T-cell (primary cell): ENCODE measurements around the gene MCOLN2. TPM values are rescaled to one million over a fixed set of nuclear protein-coding genes. Genes with fewer than 3 reads are reported as not detected.
A peak's percentile ranks its signal among the peaks of the same experiment; 100 is the strongest.

Experiments used
- ATAC-seq, 4 experiments: fragments of 200-7000 bp in 3 of 4; fragments of 150-1000 bp in 1 of 4; cut with Tn5 transposase; replicated peaks in 1 of 4; 1 replicate in 3 of 4; 2 replicates in 1 of 4; pipeline ENCODE4 v1.10.0; 2021; ENCODE audit warnings: moderate library complexity in 3 of 4, mild to moderate bottlenecking in 2 of 4, moderate number of reproducible peaks in 1 of 4
- CTCF ChIA-PET, 2 donors: fragments of 300-600 bp; sonication (Branson Sonifier 250); formaldehyde crosslinking; loops; one replicate each; lab custom pipeline; 2022; ENCODE audit warnings: antibody characterized with exemption in 2 of 2; lab: Charles Lee
- POLR2A ChIA-PET, 2 donors: fragments of 300-600 bp; sonication (Branson Sonifier 250); formaldehyde crosslinking; loops; one replicate each; lab custom pipeline; 2022; ENCODE audit warnings: antibody characterized with exemption in 2 of 2; lab: Charles Lee
- DNase-seq, 35 experiments: peaks; one replicate each; pipeline versions ENCODE4 v3.0.0 to v3.0.0-alpha.2; 2013 to 2023
- H3K27ac ChIP-seq: one replicate; pipeline ENCODE4 v1.5.1; 2013; ENCODE audit warnings: low read length
- H3K27me3 ChIP-seq, 2 experiments: replicated peaks in 1 of 2; 1 replicate in 1 of 2; 2 replicates in 1 of 2; pipeline versions ENCODE4 v1.6.1 to v1.7.0; 2013; ENCODE audit warnings: low read length in 1 of 2, mixed read lengths in 1 of 2; ENCODE audit not compliant: control insufficient read depth in 2 of 2, insufficient read depth in 2 of 2; ENCODE audit errors: extremely low read depth in 1 of 2
- H3K36me3 ChIP-seq, 2 donors: 1 replicate in 1 of 2; 2 replicates in 1 of 2; pipeline versions ENCODE4 v1.6.1 to v1.7.0; 2013; ENCODE audit warnings: low read length in 1 of 2; ENCODE audit not compliant: control insufficient read depth in 2 of 2, insufficient read depth in 1 of 2; ENCODE audit errors: extremely low read depth in 1 of 2
- H3K4me1 ChIP-seq, 2 experiments: 1 replicate in 1 of 2; 2 replicates in 1 of 2; pipeline versions ENCODE4 v1.6.1 to v1.7.0; 2013; ENCODE audit warnings: low read length in 2 of 2, mixed read lengths in 1 of 2; ENCODE audit not compliant: insufficient read depth in 2 of 2, control insufficient read depth in 1 of 2; ENCODE audit errors: extremely low read depth in 1 of 2
- H3K4me3 ChIP-seq, 2 donors: 1 replicate in 1 of 2; 2 replicates in 1 of 2; pipeline versions ENCODE4 v1.5.1 to v1.7.0; 2013; ENCODE audit warnings: mild to moderate bottlenecking in 2 of 2, low read length in 1 of 2, moderate library complexity in 1 of 2; ENCODE audit not compliant: control insufficient read depth in 1 of 2; ENCODE audit errors: extremely low read depth in 1 of 2
- H3K9me3 ChIP-seq: 2 replicates; pipeline ENCODE4 v1.7.0; 2013
- H3K27ac Mint-ChIP-seq, 2 donors: one replicate each; pipeline ENCODE4 v1.8.0; 2020 to 2021; ENCODE audit warnings: mild to moderate bottlenecking in 2 of 2, mixed read lengths in 2 of 2
- H3K27me3 Mint-ChIP-seq, 2 donors: one replicate each; pipeline ENCODE4 v1.8.0; 2021 to 2022; ENCODE audit warnings: mixed read lengths in 2 of 2
- H3K36me3 Mint-ChIP-seq: one replicate; pipeline ENCODE4 v1.8.0; 2021; ENCODE audit warnings: mixed read lengths
- H3K4me1 Mint-ChIP-seq, 3 donors: one replicate each; pipeline ENCODE4 v1.8.0; 2020 to 2022; ENCODE audit warnings: mixed read lengths in 3 of 3, mild to moderate bottlenecking in 1 of 3
- H3K4me3 Mint-ChIP-seq, 3 donors: one replicate each; pipeline ENCODE4 v1.8.0; 2020 to 2022; ENCODE audit warnings: mild to moderate bottlenecking in 3 of 3, mixed read lengths in 3 of 3, moderate library complexity in 3 of 3
- H3K9me3 Mint-ChIP-seq, 3 donors: one replicate each; pipeline ENCODE4 v1.8.0; 2020 to 2022; ENCODE audit warnings: mixed read lengths in 3 of 3
- WGBS: methylation state at CpG from one replicate; pipeline ENCODE4 v1.1.5; 2013; ENCODE audit warnings: missing lambda C conversion rate; ENCODE audit not compliant: insufficient coverage; 5-methylcytosine and 5-hydroxymethylcytosine counted together
- total RNA-seq, 35 experiments: library from RNA in 6 of 35; stranded (reverse) in 6 of 35; fragments of 120-200 nt in 1 of 35; gene quantifications; one replicate each; pipeline versions ENCODE4 v1.2.1 to v1.2.4 and lab custom pipeline; 2013 to 2026

The MCOLN2 gene
- total RNA-seq, 5 donors from 2014 or later (not counting 1 experiment from before 2014, with no cell fraction given), result 7.6 to 19.3 (median 15.8) TPM

DNA sequence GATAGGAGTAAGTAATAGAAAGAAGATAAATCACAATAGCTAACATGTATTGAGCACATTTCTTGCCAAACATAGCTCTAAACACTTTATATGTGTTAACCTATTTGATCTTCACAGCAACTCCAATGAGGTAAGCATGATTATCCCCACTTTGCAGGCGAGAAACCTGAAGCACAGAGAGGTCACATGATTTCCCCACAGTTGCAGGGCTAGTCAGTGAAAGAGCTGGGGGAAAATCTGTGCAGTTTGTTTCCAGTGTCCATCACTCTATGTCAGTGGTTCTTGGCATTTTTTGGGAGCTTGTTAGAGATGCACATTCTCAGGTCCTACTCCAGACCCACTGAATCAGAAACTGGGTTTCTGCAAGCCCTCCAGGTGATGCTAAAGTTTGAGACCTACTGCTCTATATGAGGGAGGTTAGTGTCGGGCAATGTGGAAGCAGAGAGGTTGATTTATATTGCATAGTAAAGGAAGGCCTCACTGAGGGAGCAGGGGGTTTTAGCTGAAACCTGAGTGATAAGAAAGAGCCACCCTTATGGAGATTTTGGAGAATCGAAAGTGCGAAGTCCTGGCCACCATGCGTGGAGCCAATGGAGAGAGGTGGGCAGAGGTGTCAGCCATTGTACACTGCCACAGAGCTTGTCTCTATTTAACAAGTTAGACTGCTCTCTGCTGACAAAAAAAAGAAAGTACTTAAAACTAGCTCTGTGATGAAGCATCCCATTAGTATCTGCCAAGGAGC is 30.5 kb upstream of the MCOLN2 start:
- DNase-seq (peak in 16 of 35 experiments; percentile 7 to 68 (median 21)), ATAC-seq (peak; percentile 79 to 96 (median 87))
- Mint-ChIP-seq H3K36me3 (no peaks in the 10 kb centered on the region), H3K27me3 (no peaks in the 10 kb centered on the region), H3K27ac (peak overlapping the region; percentile 86 to 91), H3K4me1 (peaks cover 10 to 11% (median 10%) of the 10 kb centered on the region in 3 donors), H3K4me3 (peak overlapping the region; percentile 18 to 68 (median 19)), H3K9me3 (no peaks in the 10 kb centered on the region)
- H3K27me3 ChIP-seq, result no peaks in the 10 kb centered on the region
- ChIA-PET POLR2A (interaction anchor here (0.6 to 1.8 kb wide), 6 partner anchors 24 to 521 kb away, joined by 3 to 13 read pairs (median 4); partner anchors contain the start of gene SPATA1 (in 1 of the 2)), CTCF (interaction anchor here (0.5 to 2.8 kb wide), 37 partner anchors 8 to 884 kb away, joined by 3 to 316 read pairs (median 4); partner anchors contain the start of genes C1orf52 (in 2 of the 2), BCL10 (in 1 of the 2) and PRKACB (in 1 of the 2))
- H3K4me1 ChIP-seq, result peaks cover 0 to 3% of the 10 kb centered on the region in 2 experiments
- H3K36me3 ChIP-seq, result no peaks in the 10 kb centered on the region
- H3K9me3 ChIP-seq, result no peaks in the 10 kb centered on the region
- H3K4me3 ChIP-seq, result peak overlapping the region in 1 of 2 donors; percentile 9
- H3K27ac ChIP-seq, result peak overlapping the region; percentile 35
- WGBS, result 55% methylated on average over 4 of the region's 5 CpGs

DNA sequence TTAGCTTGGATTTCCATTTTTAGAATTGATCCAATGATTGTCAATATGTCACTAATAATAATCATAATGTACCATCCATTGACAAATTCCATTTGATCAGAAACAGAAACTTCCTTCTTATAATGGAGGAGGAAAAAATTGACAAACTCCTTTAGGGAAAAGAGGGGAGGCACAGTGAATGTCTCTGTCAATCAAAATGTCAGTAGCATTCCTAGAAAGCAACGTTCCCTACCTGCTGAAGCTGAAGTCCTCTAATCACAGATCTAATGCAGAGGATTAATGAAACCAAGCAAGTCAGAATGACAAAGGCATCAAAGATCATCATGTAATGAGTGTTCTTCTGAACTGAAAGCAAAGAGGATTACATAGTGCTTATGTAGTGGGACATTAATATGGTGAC is 29.0 kb upstream of the MCOLN2 start:
- Histone ChIP-seq H3K4me3 (no peak overlapping the region), H3K36me3 (no peaks in the 10 kb centered on the region), H3K4me1 (peaks cover 0 to 3% of the 10 kb centered on the region in 2 experiments), H3K9me3 (no peaks in the 10 kb centered on the region), H3K27me3 (no peaks in the 10 kb centered on the region), H3K27ac (no peak overlapping the region)
- peaks cover 10 to 11% (median 10%) of the 10 kb centered on the region in 3 donors for H3K4me1 Mint-ChIP-seq
- no CpG with 5 or more reads among the region's 1 CpG for WGBS
- H3K27me3 Mint-ChIP-seq, result no peaks in the 10 kb centered on the region
- ChIA-PET CTCF (interaction anchor here (0.7 to 2.8 kb wide), 3 partner anchors 81 to 305 kb away, joined by 9 to 316 read pairs (median 14); no protein-coding TSS in a partner anchor), POLR2A (no interaction called here)
- peak overlapping the region in 1 of 2 donors; percentile 91 for H3K27ac Mint-ChIP-seq
- no peak overlapping the region for H3K4me3 Mint-ChIP-seq
- H3K9me3 Mint-ChIP-seq, result no peaks in the 10 kb centered on the region
- ATAC-seq, result no peak
- no peak for DNase-seq
- no peaks in the 10 kb centered on the region for H3K36me3 Mint-ChIP-seq

DNA sequence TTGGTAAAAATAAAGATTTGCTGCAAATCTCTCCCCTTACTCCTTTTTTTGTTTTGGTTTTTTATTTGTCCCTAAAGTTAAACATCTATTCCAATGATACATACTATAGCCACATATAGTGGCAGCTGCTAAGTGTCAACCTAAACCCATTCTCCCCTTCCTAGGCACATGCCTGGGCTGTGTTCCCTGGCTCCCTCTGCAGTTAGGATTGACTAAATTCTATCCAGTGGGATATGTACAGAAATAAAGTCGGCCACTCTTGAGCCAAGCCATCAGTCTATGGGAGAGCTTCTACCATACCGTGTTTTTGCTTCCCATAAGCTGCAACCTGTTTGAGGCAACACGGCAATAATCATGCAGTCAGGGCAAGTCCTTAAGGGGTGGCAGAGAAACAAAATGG is 27.8 kb upstream of the MCOLN2 start:
- no peak for ATAC-seq
- Mint-ChIP-seq H3K4me1 (peaks cover 10 to 11% (median 10%) of the 10 kb centered on the region in 3 donors), H3K4me3 (no peak overlapping the region), H3K36me3 (no peaks in the 10 kb centered on the region), H3K27ac (no peak overlapping the region), H3K27me3 (no peaks in the 10 kb centered on the region), H3K9me3 (no peaks in the 10 kb centered on the region)
- no peak for DNase-seq
- WGBS, result no CpG with 5 or more reads among the region's 3 CpGs
- Histone ChIP-seq H3K27ac (no peak overlapping the region), H3K27me3 (no peaks in the 10 kb centered on the region), H3K36me3 (no peaks in the 10 kb centered on the region), H3K4me3 (no peak overlapping the region), H3K9me3 (no peaks in the 10 kb centered on the region), H3K4me1 (peaks cover 0 to 3% of the 10 kb centered on the region in 2 experiments)
- ChIA-PET POLR2A (interaction anchor here in 1 of 2 donors (0.6 kb wide), 1 partner anchor 207 kb away, joined by 3 read pairs; no protein-coding TSS in a partner anchor), CTCF (interaction anchor here (0.9 to 2.6 kb wide), 3 partner anchors 80 to 881 kb away, joined by 7 to 14 read pairs (median 10); partner anchors contain the start of gene PRKACB (in 1 of the 2))

DNA sequence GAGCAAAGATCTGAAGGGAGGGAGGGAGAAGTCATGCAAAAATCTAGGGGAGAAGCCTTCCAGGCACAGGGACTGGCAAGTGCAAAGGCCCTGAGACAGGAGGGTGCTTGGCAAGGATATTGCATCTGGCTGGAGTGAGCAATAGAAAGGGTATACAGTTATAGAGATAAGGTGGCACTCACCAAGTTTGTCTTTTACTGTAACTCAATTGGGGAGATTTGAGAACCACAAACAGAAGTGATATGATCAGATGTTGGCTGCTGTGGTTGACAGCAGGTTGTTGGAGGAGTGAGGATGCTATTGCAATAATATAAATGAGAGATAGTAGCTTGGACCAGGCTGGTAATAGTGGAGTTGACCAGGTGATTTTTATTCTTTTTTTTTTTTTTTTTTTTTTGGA is 25.8 kb upstream of the MCOLN2 start:
- peaks cover 0 to 3% of the 10 kb centered on the region in 2 experiments for H3K4me1 ChIP-seq
- peak in 1 of 35 experiments; percentile 13 for DNase-seq
- H3K27me3 ChIP-seq, result no peaks in the 10 kb centered on the region
- Mint-ChIP-seq H3K4me1 (peaks cover 8 to 10% (median 8%) of the 10 kb centered on the region in 3 donors), H3K4me3 (no peak overlapping the region), H3K27me3 (no peaks in the 10 kb centered on the region), H3K27ac (no peak overlapping the region), H3K9me3 (no peaks in the 10 kb centered on the region), H3K36me3 (no peaks in the 10 kb centered on the region)
- no peak for ATAC-seq
- H3K36me3 ChIP-seq, result no peaks in the 10 kb centered on the region
- no peak overlapping the region for H3K27ac ChIP-seq
- no peak overlapping the region for H3K4me3 ChIP-seq
- no peaks in the 10 kb centered on the region for H3K9me3 ChIP-seq
- CTCF ChIA-PET, result interaction anchor here (0.6 to 1.7 kb wide), 2 partner anchors 78 to 626 kb away, joined by 5 to 6 read pairs; no protein-coding TSS in a partner anchor
- POLR2A ChIA-PET, result no interaction called here

DNA sequence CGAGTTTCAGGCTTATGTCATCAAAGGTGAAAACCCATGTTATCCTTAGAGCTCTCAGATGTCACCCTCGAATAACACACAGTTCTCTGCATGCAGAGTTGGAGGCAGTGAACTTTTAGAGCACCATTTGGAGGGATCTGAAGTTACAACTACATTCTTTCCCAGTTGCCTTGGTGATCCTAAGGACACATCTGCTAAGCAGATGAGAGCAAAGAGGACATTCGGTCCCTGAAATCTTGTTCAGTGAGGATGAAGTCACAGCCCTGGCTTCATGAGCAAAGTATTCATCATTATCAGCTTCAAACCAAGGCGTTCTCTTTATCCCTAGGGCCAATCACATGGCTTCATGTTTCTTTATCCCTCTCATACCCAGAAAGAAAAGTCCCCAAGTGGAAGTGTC is 23.1 kb upstream of the MCOLN2 start:
- peaks cover 0 to 3% of the 10 kb centered on the region in 2 experiments for H3K4me1 ChIP-seq
- H3K27ac ChIP-seq, result no peak overlapping the region
- H3K4me3 Mint-ChIP-seq, result no peak overlapping the region
- H3K4me1 Mint-ChIP-seq, result peaks cover 0 to 2% (median 0%) of the 10 kb centered on the region in 3 donors
- ChIA-PET POLR2A (interaction anchor here in 1 of 2 donors (0.7 kb wide), 1 partner anchor 11 kb away, joined by 4 read pairs; no protein-coding TSS in a partner anchor), CTCF (interaction anchor here in 1 of 2 donors (1.0 to 1.5 kb wide), 2 partner anchors 75 to 876 kb away, joined by 3 to 5 read pairs; partner anchors contain the start of gene PRKACB)
- ATAC-seq (no peak), DNase-seq (no peak)
- H3K9me3 ChIP-seq, result no peaks in the 10 kb centered on the region
- H3K27ac Mint-ChIP-seq, result no peak overlapping the region
- 95% methylated on average over 3 of the region's 4 CpGs for WGBS
- peaks cover 3% of the 10 kb centered on the region in 2 donors for H3K27me3 Mint-ChIP-seq
- no peaks in the 10 kb centered on the region for H3K36me3 Mint-ChIP-seq
- no peak overlapping the region for H3K4me3 ChIP-seq
- no peaks in the 10 kb centered on the region for H3K36me3 ChIP-seq
- H3K9me3 Mint-ChIP-seq, result no peaks in the 10 kb centered on the region
- H3K27me3 ChIP-seq, result no peaks in the 10 kb centered on the region

DNA sequence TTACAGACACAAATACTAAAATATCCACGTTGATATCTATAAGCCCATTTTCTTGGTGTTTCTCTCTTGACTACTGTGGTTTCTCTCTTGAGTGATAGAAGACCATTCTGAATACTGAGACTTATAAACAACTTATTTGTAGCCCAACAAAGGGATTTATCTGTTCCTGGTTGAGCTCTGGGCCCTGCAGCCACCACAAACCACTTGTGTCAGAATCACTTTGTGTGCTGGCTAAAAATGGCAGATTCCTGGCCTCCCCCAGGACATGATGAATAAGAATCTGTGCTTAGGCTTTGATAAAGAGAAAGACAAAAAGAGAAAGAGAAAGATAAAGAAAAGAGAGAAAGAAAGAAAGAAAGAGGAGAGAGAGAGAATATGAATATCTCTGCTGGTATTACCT is 18.9 kb upstream of the MCOLN2 start:
- no peak overlapping the region for H3K27ac Mint-ChIP-seq
- CTCF ChIA-PET, result interaction anchor here in 1 of 2 donors (1.4 kb wide), 1 partner anchor 12 kb away, joined by 3 read pairs; no protein-coding TSS in a partner anchor

More for the DNA sequence above, 18.9 kb upstream of the MCOLN2 start:
- POLR2A ChIA-PET, result no interaction called here
- no peaks in the 10 kb centered on the region for H3K9me3 ChIP-seq
- H3K27ac ChIP-seq, result no peak overlapping the region
- H3K9me3 Mint-ChIP-seq, result no peaks in the 10 kb centered on the region
- H3K4me3 ChIP-seq, result no peak overlapping the region
- H3K36me3 ChIP-seq, result no peaks in the 10 kb centered on the region
- DNase-seq (no peak), ATAC-seq (no peak)
- no CpG with 5 or more reads among the region's 1 CpG for WGBS
- H3K4me1 Mint-ChIP-seq, result peaks cover 0 to 8% (median 0%) of the 10 kb centered on the region in 3 donors
- peaks cover 3 to 7% of the 10 kb centered on the region in 2 donors for H3K27me3 Mint-ChIP-seq
- H3K36me3 Mint-ChIP-seq, result peaks cover 3% of the 10 kb centered on the region
- no peaks in the 10 kb centered on the region for H3K27me3 ChIP-seq
- H3K4me1 ChIP-seq, result no peaks in the 10 kb centered on the region
- H3K4me3 Mint-ChIP-seq, result no peak overlapping the region
